Astrocyte (in vitro differentiated cells and primary cell): ENCODE results near the gene LRPAP1. TPM values are rescaled to one million over a fixed set of nuclear protein-coding genes. Genes with fewer than 3 reads are reported as not detected.
"Not testable (repeated sequence)": the region's sequence is repeated elsewhere in the genome, so short reads cannot be mapped to it uniquely, and the experiment has no call there.

ENCODE experiments used
- DNase-seq: peaks from one replicate; pipeline ENCODE4 v3.0.0-alpha.2; 2010; ENCODE audit warnings: low read depth
- FAIRE-seq: peaks from 2 replicates; lab custom pipeline; 2011; peaks lifted over from hg19 to GRCh38; lab: Jason Lieb, UNC
- H2AFZ ChIP-seq: 2 replicates; pipeline ENCODE4 v1.6.0; 2012; ENCODE audit warnings: low read depth, low read length, inconsistent platforms
- H3K27ac ChIP-seq: 2 replicates; pipeline ENCODE4 v1.5.1; 2011; ENCODE audit warnings: low read depth, low read length, inconsistent platforms
- H3K27me3 ChIP-seq: 2 replicates; pipeline ENCODE4 v1.6.0; 2011; ENCODE audit warnings: low read length, inconsistent platforms; ENCODE audit not compliant: insufficient read depth
- H3K36me3 ChIP-seq: 2 replicates; pipeline ENCODE4 v1.5.1; 2011; ENCODE audit warnings: low read length, inconsistent platforms; ENCODE audit not compliant: insufficient read depth
- H3K4me1 ChIP-seq: 2 replicates; pipeline ENCODE4 v1.5.1; 2011; ENCODE audit warnings: low read length, inconsistent platforms; ENCODE audit not compliant: insufficient read depth
- H3K4me2 ChIP-seq: 2 replicates; pipeline ENCODE4 v1.6.0; 2012; ENCODE audit warnings: low read length, inconsistent platforms
- H3K4me3 ChIP-seq: 2 replicates; pipeline ENCODE4 v1.5.1; 2011; ENCODE audit warnings: low read depth, mild to moderate bottlenecking, low read length, inconsistent platforms; ENCODE audit not compliant: insufficient read depth
- H3K79me2 ChIP-seq: 2 replicates; pipeline ENCODE4 v1.6.0; 2012; ENCODE audit warnings: mild to moderate bottlenecking, low read length, inconsistent platforms; ENCODE audit not compliant: insufficient read depth
- H3K9ac ChIP-seq: 2 replicates; pipeline ENCODE4 v1.6.0; 2012; ENCODE audit warnings: mild to moderate bottlenecking, low read length, inconsistent platforms
- H3K9me3 ChIP-seq: 2 replicates; pipeline ENCODE4 v1.5.1; 2012; ENCODE audit warnings: low read depth, mild to moderate bottlenecking, low read length, inconsistent platforms; ENCODE audit not compliant: insufficient read depth
- H4K20me1 ChIP-seq: 2 replicates; pipeline ENCODE4 v1.6.0; 2012; ENCODE audit warnings: low read length, inconsistent platforms; ENCODE audit not compliant: insufficient read depth
- H3K27ac Mint-ChIP-seq: one replicate; pipeline ENCODE4 v1.8.0; 2021; ENCODE audit warnings: mild to moderate bottlenecking, mixed read lengths; ENCODE audit not compliant: unreplicated experiment
- H3K27me3 Mint-ChIP-seq: one replicate; pipeline ENCODE4 v1.8.0; 2021; ENCODE audit warnings: low read depth, mixed read lengths; ENCODE audit not compliant: unreplicated experiment
- H3K36me3 Mint-ChIP-seq: one replicate; pipeline ENCODE4 v1.8.0; 2021; ENCODE audit warnings: low read depth, mixed read lengths; ENCODE audit not compliant: unreplicated experiment
- H3K4me1 Mint-ChIP-seq: one replicate; pipeline ENCODE4 v1.8.0; 2021; ENCODE audit warnings: low read depth, mixed read lengths; ENCODE audit not compliant: unreplicated experiment
- H3K4me3 Mint-ChIP-seq: one replicate; pipeline ENCODE4 v1.8.0; 2021; ENCODE audit warnings: mild to moderate bottlenecking, moderate library complexity, mixed read lengths; ENCODE audit not compliant: unreplicated experiment
- H3K9me3 Mint-ChIP-seq: one replicate; pipeline ENCODE4 v1.8.0; 2021; ENCODE audit warnings: mild to moderate bottlenecking, mixed read lengths; ENCODE audit not compliant: unreplicated experiment
- EZH2 ChIP-seq: IDR thresholded peaks from 2 replicates; pipeline ENCODE4 v1.6.1; 2012; ENCODE audit warnings: mild to moderate bottlenecking, low read length, inconsistent platforms; ENCODE audit not compliant: insufficient read depth
- total RNA-seq: library from RNA; stranded (reverse); gene quantifications from 2 replicates; pipeline ENCODE4 v1.2.1, GENCODE V29; 2021
- TF ChIP-seq, protein P1 (sequence below): IDR thresholded peaks from 2 replicates; pipeline ENCODE4 v1.5.1; 2011; ENCODE audit warnings: low read depth, mild to moderate bottlenecking, inconsistent platforms, low read length, moderate library complexity; ENCODE audit not compliant: insufficient read depth

The LRPAP1 gene
- total RNA-seq, 1 donor from 2014 or later: 191 TPM

DNA sequence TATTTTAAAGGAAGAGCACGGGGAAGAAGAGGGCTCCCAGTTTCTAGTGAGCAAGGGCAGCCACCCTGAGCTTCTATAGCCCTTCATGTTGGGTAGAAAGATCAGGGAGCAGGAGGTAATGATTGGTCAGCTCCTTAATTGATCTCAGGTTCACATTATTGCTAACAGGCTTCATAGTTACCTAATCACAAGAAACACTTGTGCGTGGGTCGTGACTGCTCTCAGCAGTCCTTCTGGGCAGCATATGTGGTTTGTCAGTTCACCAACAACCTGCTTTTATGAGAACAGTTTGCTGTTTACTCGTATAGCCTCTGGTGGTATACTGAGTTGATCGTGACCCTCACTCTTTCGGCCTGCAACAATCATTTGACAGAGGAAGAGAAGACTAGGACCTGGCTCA lies 73.9 kb downstream of the LRPAP1 start:
- no peaks in the 10 kb centered on the region for H3K9me3 ChIP-seq
- H3K9ac ChIP-seq: no peak overlapping the region
- Mint-ChIP-seq H3K4me1 (no peaks in the 10 kb centered on the region), H3K4me3 (no peak overlapping the region), H3K9me3 (peaks cover 40% of the 10 kb centered on the region), H3K27ac (no peak overlapping the region), H3K27me3 (peaks cover 43% of the 10 kb centered on the region), H3K36me3 (peaks cover 4% of the 10 kb centered on the region)
- H3K27me3 ChIP-seq: peaks cover 9% of the 10 kb centered on the region
- H4K20me1 ChIP-seq: no peaks in the 10 kb centered on the region
- no peak overlapping the region for H3K4me3 ChIP-seq
- H3K36me3 ChIP-seq: no peaks in the 10 kb centered on the region
- DNase-seq (no peak), FAIRE-seq (no peak)
- no peak for TF ChIP-seq EZH2
- TF ChIP-seq, protein P1, sequence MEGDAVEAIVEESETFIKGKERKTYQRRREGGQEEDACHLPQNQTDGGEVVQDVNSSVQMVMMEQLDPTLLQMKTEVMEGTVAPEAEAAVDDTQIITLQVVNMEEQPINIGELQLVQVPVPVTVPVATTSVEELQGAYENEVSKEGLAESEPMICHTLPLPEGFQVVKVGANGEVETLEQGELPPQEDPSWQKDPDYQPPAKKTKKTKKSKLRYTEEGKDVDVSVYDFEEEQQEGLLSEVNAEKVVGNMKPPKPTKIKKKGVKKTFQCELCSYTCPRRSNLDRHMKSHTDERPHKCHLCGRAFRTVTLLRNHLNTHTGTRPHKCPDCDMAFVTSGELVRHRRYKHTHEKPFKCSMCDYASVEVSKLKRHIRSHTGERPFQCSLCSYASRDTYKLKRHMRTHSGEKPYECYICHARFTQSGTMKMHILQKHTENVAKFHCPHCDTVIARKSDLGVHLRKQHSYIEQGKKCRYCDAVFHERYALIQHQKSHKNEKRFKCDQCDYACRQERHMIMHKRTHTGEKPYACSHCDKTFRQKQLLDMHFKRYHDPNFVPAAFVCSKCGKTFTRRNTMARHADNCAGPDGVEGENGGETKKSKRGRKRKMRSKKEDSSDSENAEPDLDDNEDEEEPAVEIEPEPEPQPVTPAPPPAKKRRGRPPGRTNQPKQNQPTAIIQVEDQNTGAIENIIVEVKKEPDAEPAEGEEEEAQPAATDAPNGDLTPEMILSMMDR: no peak
- no peaks in the 10 kb centered on the region for H3K79me2 ChIP-seq
- no peak overlapping the region for H3K4me2 ChIP-seq
- no peaks in the 10 kb centered on the region for H3K4me1 ChIP-seq
- no peak overlapping the region for H3K27ac ChIP-seq
- no peak overlapping the region for H2AFZ ChIP-seq

DNA sequence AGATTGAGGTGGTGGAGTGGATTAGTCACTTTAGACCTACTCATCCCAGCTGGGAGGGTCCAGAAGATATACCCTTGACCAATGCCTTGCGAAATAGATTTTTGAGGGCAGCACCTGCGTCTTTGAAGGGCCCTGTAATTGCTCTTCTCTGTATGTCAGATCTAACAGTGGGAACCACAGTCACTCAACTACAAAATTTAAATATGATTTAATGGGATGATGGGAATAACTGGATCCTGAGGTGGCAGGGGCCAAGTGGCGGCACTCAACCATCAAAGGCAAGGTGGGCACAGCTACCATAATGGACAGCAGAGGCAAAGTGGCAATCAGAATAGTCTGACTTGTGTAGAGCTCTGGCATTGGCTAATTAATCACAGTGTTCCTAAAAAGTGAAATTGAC lies 76.6 kb downstream of the LRPAP1 start:
- DNase-seq, H3K4me3 ChIP-seq, H3K4me1 ChIP-seq, H3K27ac Mint-ChIP-seq, H3K79me2 ChIP-seq, FAIRE-seq, H4K20me1 ChIP-seq, H3K36me3 ChIP-seq, H3K4me3 Mint-ChIP-seq, H3K4me2 ChIP-seq, H3K9me3 ChIP-seq, H3K4me1 Mint-ChIP-seq, H2AFZ ChIP-seq, H3K27ac ChIP-seq, H3K27me3 ChIP-seq, H3K36me3 Mint-ChIP-seq, H3K9ac ChIP-seq: not testable (repeated sequence)
- Mint-ChIP-seq H3K27me3 (peaks cover 36% of the 10 kb centered on the region), H3K9me3 (peaks cover 40% of the 10 kb centered on the region)

Other genes starting within 250 kb of the LRPAP1 start
- 18.0 and 21.9 TPM in 2 replicates for gene RGS12, start 239.4 kb downstream of the LRPAP1 start, total RNA-seq
- 0.38 and 0.52 TPM in 2 replicates for gene HGFAC, start 90.5 kb downstream of the LRPAP1 start, total RNA-seq
- gene DOK7, start 69.1 kb downstream of the LRPAP1 start, total RNA-seq: not detected in 2 replicates
- 3.2 and 4.2 TPM in 2 replicates for gene ADRA2C, start 234.0 kb upstream of the LRPAP1 start, total RNA-seq